GM12891 (cell line): Measurements from ENCODE around the gene ARHGEF4.

Source experiments
- PAX5 ChIP-seq: IDR thresholded peaks from 2 replicates; pipeline ENCODE4 v1.6.1; 2011; ENCODE audit warnings: low read length, moderate library complexity, mild to moderate bottlenecking; ENCODE audit not compliant: insufficient read depth, severe bottlenecking
- POLR2A ChIP-seq: IDR thresholded peaks from 2 replicates; pipeline ENCODE4 v1.6.1; 2011; ENCODE audit warnings: low read depth, low read length, control low read depth
- POLR2AphosphoS5 ChIP-seq: IDR thresholded peaks from 2 replicates; pipeline ENCODE4 v1.6.1; 2011; ENCODE audit warnings: low read depth, low read length, control low read depth
- SPI1 ChIP-seq: IDR thresholded peaks from 2 replicates; pipeline ENCODE4 v1.6.1; 2011; ENCODE audit warnings: low read depth, low read length, control low read depth
- TAF1 ChIP-seq: IDR thresholded peaks from 2 replicates; pipeline ENCODE4 v1.6.1; 2011; ENCODE audit warnings: low read depth, low read length, control low read depth

- TF ChIP-seq POLR2A (no peak), TAF1 (no peak), POLR2AphosphoS5 (no peak), SPI1 (no peak), PAX5 (no peak)
Measured at GRCh38 chr2:130832296-130832940, 4.3 kb upstream of the ARHGEF4 start.
